Gastrocnemius medialis (tissue), 4 donors: ENCODE results near the gene TCEA2.

Source experiments
- CTCF ChIP-seq, 5 experiments: fragments of 450-650 bp in 3 of 5; fragments of 200-600 bp in 2 of 5; sonication (generic) in 2 of 5; IDR thresholded peaks in 4 of 5; conservative IDR thresholded peaks in 1 of 5; 1 replicate in 4 of 5; 2 replicates in 1 of 5; pipeline ENCODE4 v1.5.1; 2016 to 2019; ENCODE audit warnings: antibody characterized with exemption in 5 of 5, mild to moderate bottlenecking in 3 of 5, moderate library complexity in 3 of 5
- POLR2A ChIP-seq, 2 donors: fragments of 450-650 bp; IDR thresholded peaks; one replicate each; pipeline ENCODE4 v1.6.1; 2017; ENCODE audit warnings: antibody characterized with exemption in 2 of 2, mild to moderate bottlenecking in 2 of 2, moderate library complexity in 2 of 2

GRCh38 chr20:64116541-64117431 lies 53.8 kb downstream of the TCEA2 start:
- TF ChIP-seq CTCF (IDR thresholded peaks at IDR 0.05 in 4 of 5, conservative IDR thresholded peaks at IDR 0.05 in 1 of 5): no peak
- TF ChIP-seq POLR2A (IDR thresholded peaks at IDR 0.05): no peak
